Measurements from ENCODE around the gene CCR5AS.

Gene CCR5AS

DNA sequence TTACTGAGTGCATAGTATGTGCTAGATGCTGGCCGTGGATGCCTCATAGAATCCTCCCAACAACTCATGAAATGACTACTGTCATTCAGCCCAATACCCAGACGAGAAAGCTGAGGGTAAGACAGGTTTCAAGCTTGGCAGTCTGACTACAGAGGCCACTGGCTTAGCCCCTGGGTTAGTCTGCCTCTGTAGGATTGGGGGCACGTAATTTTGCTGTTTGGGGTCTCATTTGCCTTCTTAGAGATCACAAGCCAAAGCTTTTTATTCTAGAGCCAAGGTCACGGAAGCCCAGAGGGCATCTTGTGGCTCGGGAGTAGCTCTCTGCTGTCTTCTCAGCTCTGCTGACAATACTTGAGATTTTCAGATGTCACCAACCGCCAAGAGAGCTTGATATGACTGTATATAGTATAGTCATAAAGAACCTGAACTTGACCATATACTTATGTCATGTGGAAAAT lies 37.2 kb downstream of the CCR5AS start:
- ATAC-seq (ENCODE audit: low FRiP score) (no peak), DNase-seq (ENCODE audit: low spot score) (no peak)
- TF ChIP-seq, protein P1, sequence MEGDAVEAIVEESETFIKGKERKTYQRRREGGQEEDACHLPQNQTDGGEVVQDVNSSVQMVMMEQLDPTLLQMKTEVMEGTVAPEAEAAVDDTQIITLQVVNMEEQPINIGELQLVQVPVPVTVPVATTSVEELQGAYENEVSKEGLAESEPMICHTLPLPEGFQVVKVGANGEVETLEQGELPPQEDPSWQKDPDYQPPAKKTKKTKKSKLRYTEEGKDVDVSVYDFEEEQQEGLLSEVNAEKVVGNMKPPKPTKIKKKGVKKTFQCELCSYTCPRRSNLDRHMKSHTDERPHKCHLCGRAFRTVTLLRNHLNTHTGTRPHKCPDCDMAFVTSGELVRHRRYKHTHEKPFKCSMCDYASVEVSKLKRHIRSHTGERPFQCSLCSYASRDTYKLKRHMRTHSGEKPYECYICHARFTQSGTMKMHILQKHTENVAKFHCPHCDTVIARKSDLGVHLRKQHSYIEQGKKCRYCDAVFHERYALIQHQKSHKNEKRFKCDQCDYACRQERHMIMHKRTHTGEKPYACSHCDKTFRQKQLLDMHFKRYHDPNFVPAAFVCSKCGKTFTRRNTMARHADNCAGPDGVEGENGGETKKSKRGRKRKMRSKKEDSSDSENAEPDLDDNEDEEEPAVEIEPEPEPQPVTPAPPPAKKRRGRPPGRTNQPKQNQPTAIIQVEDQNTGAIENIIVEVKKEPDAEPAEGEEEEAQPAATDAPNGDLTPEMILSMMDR (IDR thresholded peaks at IDR 0.05), result no peak

DNA sequence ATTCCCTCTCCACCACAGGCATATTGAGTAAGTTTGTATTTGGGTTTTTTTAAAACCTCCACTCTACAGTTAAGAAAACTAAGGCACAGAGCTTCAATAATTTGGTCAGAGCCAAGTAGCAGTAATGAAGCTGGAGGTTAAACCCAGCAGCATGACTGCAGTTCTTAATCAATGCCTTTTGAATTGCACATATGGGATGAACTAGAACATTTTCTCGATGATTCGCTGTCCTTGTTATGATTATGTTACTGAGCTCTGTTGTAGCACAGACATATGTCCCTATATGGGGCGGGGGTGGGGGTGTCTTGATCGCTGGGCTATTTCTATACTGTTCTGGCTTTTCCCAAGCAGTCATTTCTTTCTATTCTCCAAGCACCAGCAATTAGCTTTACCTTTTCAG lies 37.7 kb downstream of the CCR5AS start:
- DNase-seq (ENCODE audit: low spot score) (no peak), ATAC-seq (ENCODE audit: low FRiP score) (no peak)
- TF ChIP-seq, protein P1 (IDR thresholded peaks at IDR 0.05), result no peak

DNA sequence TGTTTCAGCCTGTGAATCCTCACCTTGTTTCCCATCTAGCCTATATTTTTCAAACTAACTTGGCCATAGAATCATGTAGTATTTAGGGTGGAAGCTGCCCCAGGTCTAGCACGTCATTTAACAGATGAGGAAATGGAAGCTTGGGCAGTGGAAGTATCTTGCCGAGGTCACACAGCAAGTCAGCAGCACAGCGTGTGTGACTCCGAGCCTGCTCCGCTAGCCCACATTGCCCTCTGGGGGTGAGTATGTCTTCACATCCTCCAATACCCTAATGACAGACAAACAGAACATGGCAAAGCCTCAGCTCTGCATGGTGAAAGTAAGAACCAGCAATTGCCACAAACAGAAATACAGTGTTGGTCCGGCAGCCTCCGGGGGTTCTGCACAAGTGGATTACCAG lies 38.3 kb downstream of the CCR5AS start:
- DNase-seq (ENCODE audit: low spot score) (no peak), ATAC-seq (ENCODE audit: low FRiP score) (no peak)
- TF ChIP-seq, protein P1 (IDR thresholded peaks at IDR 0.05), result no peak

DNA sequence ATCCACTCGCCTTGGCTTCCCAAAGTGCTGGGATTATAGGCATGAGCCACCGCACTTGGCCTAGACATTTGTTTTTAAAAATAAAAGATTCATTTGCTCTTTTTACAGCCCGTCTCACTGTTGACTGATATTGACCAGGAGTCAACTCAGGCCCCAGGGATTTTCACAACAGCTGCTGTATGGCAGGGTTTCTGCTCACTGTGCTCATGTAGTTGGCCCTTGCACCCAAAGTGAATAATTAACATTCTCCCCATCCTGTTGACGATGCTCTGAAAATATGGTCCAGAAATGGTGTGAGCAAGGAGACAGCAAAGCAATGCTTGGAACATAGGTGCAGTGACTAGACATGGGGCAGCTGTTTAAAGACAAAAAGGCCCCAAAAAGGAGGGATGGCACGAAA lies 39.1 kb downstream of the CCR5AS start:
- no peak for ATAC-seq (ENCODE audit: low FRiP score)
- TF ChIP-seq, protein P1 (IDR thresholded peaks at IDR 0.05), result no peak

DNA sequence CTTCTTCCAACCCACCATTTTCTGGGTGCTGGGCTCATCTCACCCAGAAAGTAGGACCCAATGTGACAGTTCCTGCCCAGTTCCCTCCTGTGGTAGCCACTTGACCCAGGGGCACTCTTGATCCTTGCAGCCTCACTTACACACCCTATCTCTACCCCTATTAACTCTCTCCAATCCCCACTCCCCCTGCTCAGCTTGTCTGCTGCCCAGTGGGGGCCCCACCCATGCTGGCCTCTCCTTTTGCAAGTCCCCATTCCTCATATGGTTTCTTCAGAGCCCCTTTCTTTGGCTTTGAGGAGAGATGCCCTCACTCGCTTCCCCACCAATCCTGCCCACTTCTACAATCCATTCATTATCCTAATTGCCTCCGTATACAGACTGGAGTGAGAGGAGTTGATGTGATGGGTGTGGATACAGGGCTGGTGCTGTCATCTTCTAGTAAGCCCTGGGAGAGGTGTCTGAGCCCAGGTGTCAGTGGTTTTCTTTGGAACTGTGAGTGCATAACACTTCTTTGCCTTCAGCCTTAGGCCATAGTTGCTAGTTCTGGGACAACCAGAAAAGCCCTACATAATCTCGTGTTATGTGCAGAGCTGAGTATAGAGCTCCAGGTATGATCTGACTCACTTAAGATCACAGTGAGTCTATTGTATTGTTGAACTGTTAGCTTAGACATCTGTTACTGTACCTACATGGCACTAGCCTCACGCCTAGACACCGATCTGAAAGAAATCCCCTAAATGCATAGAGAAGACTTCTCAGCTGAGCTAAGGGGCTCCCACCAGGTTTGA lies 40.9 kb downstream of the CCR5AS start:
- no peak for DNase-seq (ENCODE audit: low spot score)
- TF ChIP-seq, protein P1 (IDR thresholded peaks at IDR 0.05), result no peak
- ATAC-seq (ENCODE audit: low FRiP score), result no peak

More for the DNA sequence above, 39.1 kb downstream of the CCR5AS start:
- DNase-seq (ENCODE audit: low spot score), result no peak

DNA sequence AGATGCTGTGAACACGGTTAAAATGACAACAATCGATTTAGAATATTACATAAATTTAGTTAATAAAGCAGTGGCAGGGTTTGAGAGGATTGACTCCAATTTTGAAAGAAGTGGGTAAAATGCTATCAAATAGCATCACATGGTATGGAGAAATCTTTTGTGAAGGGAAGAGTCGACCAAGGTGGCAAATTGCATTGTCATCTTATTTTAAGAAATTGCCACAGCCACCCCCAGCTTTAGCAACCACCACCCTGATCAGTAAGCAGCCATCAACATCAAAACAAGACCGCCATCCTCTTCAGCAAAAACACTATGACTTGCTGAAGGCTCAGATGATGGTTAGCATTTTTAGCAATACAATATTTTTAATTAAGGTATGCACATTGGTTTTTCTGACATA lies 41.8 kb downstream of the CCR5AS start:
- ATAC-seq (ENCODE audit: low FRiP score) (no peak), DNase-seq (ENCODE audit: low spot score) (no peak)

More for the DNA sequence above, 41.8 kb downstream of the CCR5AS start:
- TF ChIP-seq, protein P1 (IDR thresholded peaks at IDR 0.05), result no peak
